ENCODE data around the gene DNAH6.

DNAH6 gene

DNA sequence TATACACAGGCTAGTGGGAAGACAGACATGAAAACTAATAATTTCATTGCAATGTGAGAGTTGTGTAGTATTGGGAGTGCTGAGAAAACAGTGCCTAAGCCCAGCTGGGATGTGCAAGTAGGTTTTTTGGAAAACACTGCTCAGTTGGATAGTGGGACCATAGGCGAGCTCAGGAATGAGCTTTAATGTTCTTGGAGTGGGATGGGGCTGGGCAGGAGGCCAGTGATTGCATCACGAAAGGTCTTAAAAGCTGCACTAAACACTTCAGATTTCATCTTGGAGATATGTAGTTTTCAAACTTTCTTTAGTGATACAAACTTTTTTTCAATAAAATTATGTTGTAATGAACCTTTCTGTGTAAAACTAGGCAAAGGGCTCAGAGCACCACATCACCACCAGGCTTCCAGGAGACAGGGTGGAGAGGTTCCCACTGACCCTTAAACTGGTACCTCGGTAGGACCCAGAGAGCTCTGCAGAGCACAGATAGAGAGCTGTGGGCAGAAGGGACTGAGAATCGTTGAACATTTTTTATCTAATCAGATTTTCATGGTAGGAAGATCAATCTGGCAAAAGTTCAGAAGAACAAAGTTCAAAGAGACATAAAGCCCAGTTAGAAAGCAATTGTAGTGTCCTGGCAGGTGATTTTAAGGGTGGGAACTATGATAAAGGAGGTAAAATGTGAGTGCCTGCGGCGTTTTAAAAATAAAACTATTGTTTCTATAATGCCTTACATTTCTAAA is 188.4 kb downstream of the DNAH6 start:
- Histone ChIP-seq H2AFZ (no peak overlapping the region), H3K4me3 (ENCODE audit: low read depth, low read length) (no peak overlapping the region), H3K9me3 (ENCODE audit: control insufficient read depth, low read length) (no peaks in the 10 kb centered on the region), H3K9ac (no peak overlapping the region), H3K36me3 (ENCODE audit: control insufficient read depth, insufficient read depth, low read length) (no peaks in the 10 kb centered on the region), H3K79me2 (no peaks in the 10 kb centered on the region), H3K4me2 (ENCODE audit: low read length) (no peak overlapping the region), H3K27ac (no peak overlapping the region), H3K27me3 (ENCODE audit: control insufficient read depth, insufficient read depth, low read length) (no peaks in the 10 kb centered on the region), H3K4me1 (no peaks in the 10 kb centered on the region)
- TF ChIP-seq, protein P1, sequence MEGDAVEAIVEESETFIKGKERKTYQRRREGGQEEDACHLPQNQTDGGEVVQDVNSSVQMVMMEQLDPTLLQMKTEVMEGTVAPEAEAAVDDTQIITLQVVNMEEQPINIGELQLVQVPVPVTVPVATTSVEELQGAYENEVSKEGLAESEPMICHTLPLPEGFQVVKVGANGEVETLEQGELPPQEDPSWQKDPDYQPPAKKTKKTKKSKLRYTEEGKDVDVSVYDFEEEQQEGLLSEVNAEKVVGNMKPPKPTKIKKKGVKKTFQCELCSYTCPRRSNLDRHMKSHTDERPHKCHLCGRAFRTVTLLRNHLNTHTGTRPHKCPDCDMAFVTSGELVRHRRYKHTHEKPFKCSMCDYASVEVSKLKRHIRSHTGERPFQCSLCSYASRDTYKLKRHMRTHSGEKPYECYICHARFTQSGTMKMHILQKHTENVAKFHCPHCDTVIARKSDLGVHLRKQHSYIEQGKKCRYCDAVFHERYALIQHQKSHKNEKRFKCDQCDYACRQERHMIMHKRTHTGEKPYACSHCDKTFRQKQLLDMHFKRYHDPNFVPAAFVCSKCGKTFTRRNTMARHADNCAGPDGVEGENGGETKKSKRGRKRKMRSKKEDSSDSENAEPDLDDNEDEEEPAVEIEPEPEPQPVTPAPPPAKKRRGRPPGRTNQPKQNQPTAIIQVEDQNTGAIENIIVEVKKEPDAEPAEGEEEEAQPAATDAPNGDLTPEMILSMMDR (IDR thresholded peaks at IDR 0.05) = no peak

DNA sequence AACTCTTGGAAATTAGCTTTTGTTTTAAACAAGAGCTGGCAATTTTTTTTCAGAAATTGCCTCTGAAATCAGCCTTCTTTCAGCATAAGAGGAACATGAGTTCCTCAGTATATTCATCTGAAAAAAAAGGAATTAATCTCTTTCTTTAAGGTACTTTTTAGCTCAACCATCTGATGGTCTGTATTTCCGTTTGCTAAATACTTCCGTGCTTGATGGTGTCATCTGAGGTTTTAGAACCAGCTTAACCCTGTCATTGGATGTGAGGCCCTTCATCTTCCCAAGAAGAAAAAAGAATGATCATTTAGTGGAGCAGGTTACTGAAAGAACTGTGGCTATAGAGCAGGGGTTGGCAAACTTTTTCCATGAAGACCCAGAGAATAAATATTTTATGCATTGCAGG is 189.6 kb downstream of the DNAH6 start:
- H3K4me3 ChIP-seq (ENCODE audit: low read depth, low read length) = no peak overlapping the region
- H3K4me2 ChIP-seq (ENCODE audit: low read length) = no peak overlapping the region
- H3K79me2 ChIP-seq = no peaks in the 10 kb centered on the region
- H3K36me3 ChIP-seq (ENCODE audit: control insufficient read depth, insufficient read depth, low read length) = no peaks in the 10 kb centered on the region
- no peak overlapping the region for H3K9ac ChIP-seq
- no peaks in the 10 kb centered on the region for H3K9me3 ChIP-seq (ENCODE audit: control insufficient read depth, low read length)
- H3K4me1 ChIP-seq = no peaks in the 10 kb centered on the region
- H3K27ac ChIP-seq = no peak overlapping the region
- TF ChIP-seq, protein P1 (IDR thresholded peaks at IDR 0.05) = no peak
- H2AFZ ChIP-seq = no peak overlapping the region
- H3K27me3 ChIP-seq (ENCODE audit: control insufficient read depth, insufficient read depth, low read length) = no peaks in the 10 kb centered on the region

- H3K9ac ChIP-seq = no peak overlapping the region
- no peak overlapping the region for H3K4me3 ChIP-seq (ENCODE audit: low read depth, low read length)
- no peak overlapping the region for H3K4me2 ChIP-seq (ENCODE audit: low read length)
- no peaks in the 10 kb centered on the region for H3K27me3 ChIP-seq (ENCODE audit: control insufficient read depth, insufficient read depth, low read length)
- H3K36me3 ChIP-seq (ENCODE audit: control insufficient read depth, insufficient read depth, low read length) = no peaks in the 10 kb centered on the region
- H2AFZ ChIP-seq = no peak overlapping the region
- no peaks in the 10 kb centered on the region for H3K4me1 ChIP-seq
- no peaks in the 10 kb centered on the region for H3K79me2 ChIP-seq
- TF ChIP-seq, protein P1 (IDR thresholded peaks at IDR 0.05) = no peak
- no peak overlapping the region for H3K27ac ChIP-seq
- H3K9me3 ChIP-seq (ENCODE audit: control insufficient read depth, low read length) = no peaks in the 10 kb centered on the region
These were observed 192.1 kb downstream of the DNAH6 start for GRCh38 chr2:84708442-84708841.

- Histone ChIP-seq H3K9me3 (ENCODE audit: control insufficient read depth, low read length) (no peaks in the 10 kb centered on the region), H3K4me2 (ENCODE audit: low read length) (no peak overlapping the region), H2AFZ (no peak overlapping the region), H3K79me2 (no peaks in the 10 kb centered on the region), H3K27ac (no peak overlapping the region), H3K4me1 (no peaks in the 10 kb centered on the region), H3K36me3 (ENCODE audit: control insufficient read depth, insufficient read depth, low read length) (no peaks in the 10 kb centered on the region), H3K9ac (no peak overlapping the region), H3K4me3 (ENCODE audit: low read depth, low read length) (no peak overlapping the region), H3K27me3 (ENCODE audit: control insufficient read depth, insufficient read depth, low read length) (no peaks in the 10 kb centered on the region)
- TF ChIP-seq, protein P1 (IDR thresholded peaks at IDR 0.05) = no peak
These were observed 195.4 kb downstream of the DNAH6 start for GRCh38 chr2:84711651-84712050.

- H2AFZ ChIP-seq = no peak overlapping the region
- no peak overlapping the region for H3K27ac ChIP-seq
- no peaks in the 10 kb centered on the region for H3K79me2 ChIP-seq
- H3K36me3 ChIP-seq (ENCODE audit: control insufficient read depth, insufficient read depth, low read length) = no peaks in the 10 kb centered on the region
- H3K27me3 ChIP-seq (ENCODE audit: control insufficient read depth, insufficient read depth, low read length) = no peaks in the 10 kb centered on the region
- no peak overlapping the region for H3K9ac ChIP-seq
- TF ChIP-seq, protein P1 (IDR thresholded peaks at IDR 0.05) = no peak
- H3K4me2 ChIP-seq (ENCODE audit: low read length) = no peak overlapping the region
- H3K9me3 ChIP-seq (ENCODE audit: control insufficient read depth, low read length) = no peaks in the 10 kb centered on the region
- no peaks in the 10 kb centered on the region for H3K4me1 ChIP-seq
- no peak overlapping the region for H3K4me3 ChIP-seq (ENCODE audit: low read depth, low read length)
These were observed 197.1 kb downstream of the DNAH6 start for GRCh38 chr2:84713441-84713840.

Measured in parathyroid adenoma (tissue), 2 donors.